HG02943 (cell line): Measurements from ENCODE around the gene MC1R.
"Not testable (repeated sequence)": the region's sequence is repeated elsewhere in the genome, so short reads cannot be mapped to it uniquely, and the experiment has no call there.

Experiments used
- ATAC-seq: cut with Tn5 transposase; IDR thresholded peaks from one replicate; pipeline ENCODE4 v1.9.1; 2021; ENCODE audit warnings: mild to moderate bottlenecking, low read depth, moderate library complexity; ENCODE audit not compliant: unreplicated experiment

MC1R gene

DNA sequence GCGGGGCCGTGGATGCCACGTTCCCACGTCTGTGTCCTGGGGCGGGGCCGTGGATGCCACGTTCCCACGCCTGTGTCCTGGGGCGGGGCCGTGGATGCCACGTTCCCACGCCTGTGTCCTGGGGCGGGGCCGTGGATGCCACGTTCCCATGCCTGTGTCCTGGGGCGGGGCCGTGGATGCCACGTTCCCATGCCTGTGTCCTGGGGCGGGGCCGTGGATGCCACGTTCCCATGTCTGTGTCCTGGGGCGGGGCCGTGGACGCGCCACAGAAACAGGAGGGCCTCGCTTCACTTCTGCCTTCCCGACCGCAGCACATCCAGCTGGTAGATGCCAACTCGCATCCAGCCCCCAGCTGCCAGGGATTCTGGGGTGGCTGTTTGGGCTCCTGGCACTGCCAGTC, 15.4 kb downstream of the MC1R start:
- not testable (repeated sequence) for ATAC-seq

DNA sequence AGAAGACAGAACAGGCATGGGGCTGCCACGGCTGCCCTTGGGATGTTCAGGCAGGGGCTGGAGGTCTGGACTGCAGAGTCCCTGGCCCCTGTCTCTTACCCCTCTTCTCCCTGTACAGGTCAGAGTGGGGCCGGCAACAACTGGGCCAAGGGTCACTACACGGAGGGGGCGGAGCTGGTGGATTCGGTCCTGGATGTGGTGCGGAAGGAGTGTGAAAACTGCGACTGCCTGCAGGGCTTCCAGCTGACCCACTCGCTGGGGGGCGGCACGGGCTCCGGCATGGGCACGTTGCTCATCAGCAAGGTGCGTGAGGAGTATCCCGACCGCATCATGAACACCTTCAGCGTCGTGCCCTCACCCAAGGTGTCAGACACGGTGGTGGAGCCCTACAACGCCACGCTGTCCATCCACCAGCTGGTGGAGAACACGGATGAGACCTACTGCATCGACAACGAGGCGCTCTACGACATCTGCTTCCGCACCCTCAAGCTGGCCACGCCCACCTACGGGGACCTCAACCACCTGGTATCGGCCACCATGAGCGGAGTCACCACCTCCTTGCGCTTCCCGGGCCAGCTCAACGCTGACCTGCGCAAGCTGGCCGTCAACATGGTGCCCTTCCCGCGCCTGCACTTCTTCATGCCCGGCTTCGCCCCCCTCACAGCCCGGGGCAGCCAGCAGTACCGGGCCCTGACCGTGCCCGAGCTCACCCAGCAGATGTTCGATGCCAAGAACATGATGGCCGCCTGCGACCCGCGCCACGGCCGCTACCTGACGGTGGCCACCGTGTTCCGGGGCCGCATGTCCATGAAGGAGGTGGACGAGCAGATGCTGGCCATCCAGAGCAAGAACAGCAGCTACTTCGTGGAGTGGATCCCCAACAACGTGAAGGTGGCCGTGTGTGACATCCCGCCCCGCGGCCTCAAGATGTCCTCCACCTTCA, 16.2 kb downstream of the MC1R start:
- ATAC-seq: no peak

DNA sequence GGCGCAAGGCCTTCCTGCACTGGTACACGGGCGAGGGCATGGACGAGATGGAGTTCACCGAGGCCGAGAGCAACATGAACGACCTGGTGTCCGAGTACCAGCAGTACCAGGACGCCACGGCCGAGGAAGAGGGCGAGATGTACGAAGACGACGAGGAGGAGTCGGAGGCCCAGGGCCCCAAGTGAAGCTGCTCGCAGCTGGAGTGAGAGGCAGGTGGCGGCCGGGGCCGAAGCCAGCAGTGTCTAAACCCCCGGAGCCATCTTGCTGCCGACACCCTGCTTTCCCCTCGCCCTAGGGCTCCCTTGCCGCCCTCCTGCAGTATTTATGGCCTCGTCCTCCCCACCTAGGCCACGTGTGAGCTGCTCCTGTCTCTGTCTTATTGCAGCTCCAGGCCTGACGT, 17.0 kb downstream of the MC1R start:
- ATAC-seq: not testable (repeated sequence)

GRCh38 chr16:89936034-89936433, 17.4 kb downstream of the MC1R start:
- no peak for ATAC-seq

DNA sequence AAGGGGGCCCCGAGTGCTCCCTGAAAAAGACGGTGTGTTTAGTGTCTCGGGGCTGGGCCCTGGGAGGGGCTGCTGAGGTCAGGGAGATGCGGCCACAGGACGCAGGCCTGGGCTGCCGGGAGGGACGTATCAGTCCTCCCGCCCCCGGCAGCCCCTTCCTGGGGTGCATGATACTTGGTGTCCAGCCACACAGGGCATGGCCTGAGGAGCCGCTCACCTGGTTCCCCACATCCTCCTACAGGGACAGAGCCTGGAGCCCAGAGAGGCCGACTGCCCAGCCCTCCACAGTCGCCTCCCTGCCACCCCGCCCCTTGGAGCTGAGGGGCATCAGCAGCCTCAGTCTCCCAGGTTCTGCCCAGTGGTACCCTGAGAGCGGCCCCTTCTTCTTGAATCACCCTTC, 17.8 kb downstream of the MC1R start:
- ATAC-seq: no peak

DNA sequence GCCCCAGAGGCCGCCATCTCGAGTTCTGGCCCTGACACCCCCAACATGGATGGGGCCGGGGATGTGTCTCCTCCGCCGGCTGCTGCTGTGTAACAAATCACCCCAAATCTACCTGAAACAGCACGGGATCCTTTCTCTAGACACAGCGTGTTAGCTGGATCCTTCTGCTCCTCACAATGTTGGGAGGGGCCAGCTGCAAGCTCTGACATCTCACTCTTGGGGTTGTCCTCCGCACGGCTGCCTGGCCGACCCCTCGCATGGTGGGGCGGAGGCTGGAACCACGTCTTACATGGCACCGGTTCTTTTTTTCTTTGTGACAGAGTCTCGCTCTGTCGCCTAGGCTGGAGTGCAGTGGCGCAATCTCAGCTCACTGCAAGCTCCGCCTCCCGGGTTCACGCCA, 18.3 kb downstream of the MC1R start:
- no peak for ATAC-seq

DNA sequence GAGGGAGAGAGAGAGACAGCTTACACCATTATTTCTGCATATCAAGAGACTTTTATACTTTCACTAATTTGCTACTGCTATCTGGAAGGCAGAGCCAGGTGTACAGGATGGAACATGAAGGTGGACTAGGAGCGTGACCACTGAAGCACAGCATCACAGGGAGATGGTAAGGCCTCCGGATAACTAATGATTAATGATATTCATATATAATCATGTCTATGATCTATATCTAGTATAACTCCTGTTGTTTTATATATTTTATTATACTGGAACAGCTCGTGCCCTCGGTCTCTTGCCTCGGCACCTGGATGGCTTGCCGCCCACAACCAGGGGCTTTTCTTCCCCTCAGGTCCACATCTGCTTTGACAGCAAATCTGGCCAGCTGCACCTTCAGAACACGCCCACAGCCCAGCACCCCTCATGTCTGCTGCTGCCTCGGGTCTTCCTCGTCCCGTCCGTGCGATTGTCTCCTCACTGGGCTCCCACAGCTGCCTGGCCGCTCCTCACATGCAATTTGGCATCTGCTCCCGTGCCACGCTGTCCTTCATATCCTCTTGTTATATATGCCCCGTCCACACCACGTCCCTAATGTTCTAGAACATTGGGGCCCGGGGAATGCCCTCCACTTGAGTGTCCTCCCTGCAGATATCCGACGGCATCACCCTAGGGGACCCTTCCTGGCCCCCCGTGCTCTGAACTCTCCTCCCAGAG, 19.7 kb downstream of the MC1R start:
- ATAC-seq: no peak

DNA sequence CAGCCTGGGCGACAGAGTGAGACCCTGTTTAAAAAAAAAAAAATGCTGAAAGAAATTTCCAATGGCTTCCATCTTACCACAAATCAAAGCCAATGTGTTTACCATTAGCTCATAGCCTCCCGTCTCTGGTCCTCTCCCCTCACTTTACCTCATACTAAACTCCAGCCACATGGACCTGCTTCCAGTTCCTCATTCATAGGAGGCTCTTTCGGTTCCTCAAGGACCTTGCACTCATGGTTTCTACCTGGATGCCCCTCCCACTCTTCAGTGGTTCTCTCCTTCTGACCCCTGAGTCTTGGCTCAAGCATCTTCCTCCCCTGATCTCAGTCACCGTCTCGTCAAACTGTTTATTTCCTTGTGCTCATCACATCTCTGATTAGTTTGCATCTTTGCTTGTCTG, 26.1 kb downstream of the MC1R start:
- ATAC-seq: no peak

- no peak for ATAC-seq
Measured at GRCh38 chr16:89945654-89946053, 27.0 kb downstream of the MC1R start.

GRCh38 chr16:89946515-89946914, 27.9 kb downstream of the MC1R start:
- ATAC-seq: no peak

DNA sequence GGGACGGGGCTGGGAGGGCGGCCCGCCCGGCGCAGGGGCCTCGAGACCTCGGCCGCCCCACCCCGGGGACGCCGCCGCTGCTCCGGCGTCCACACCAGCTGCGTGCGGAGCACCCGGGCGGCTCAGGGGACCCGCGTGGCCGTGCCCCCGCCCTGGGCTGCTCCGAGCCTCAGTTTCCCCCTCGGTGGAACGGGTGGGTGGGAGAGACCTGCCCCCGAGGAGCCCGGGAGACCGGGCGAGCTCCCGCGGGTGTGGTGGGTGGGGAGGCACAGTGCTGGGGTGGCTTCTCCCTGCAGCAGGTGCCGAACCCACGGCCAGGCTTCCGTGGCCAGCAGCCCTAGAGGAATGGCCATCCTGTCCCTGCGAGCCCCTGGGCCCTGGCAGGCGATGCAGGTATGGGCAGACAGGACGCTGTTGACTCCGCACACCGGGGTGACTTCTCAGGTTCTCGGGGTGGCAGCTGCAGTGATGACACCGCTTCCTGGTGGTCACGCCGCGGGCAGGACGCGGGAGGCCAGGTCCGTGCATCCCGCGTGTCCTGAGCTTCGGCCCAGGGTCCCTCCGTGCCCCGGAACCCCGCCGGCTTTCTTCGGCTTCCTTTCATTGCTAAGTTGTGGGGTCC, 30.6 kb downstream of the MC1R start:
- no peak for ATAC-seq

- ATAC-seq: no peak
Measured at GRCh38 chr16:89949756-89950155, 31.1 kb downstream of the MC1R start.

- no peak for ATAC-seq
Measured at GRCh38 chr16:89951509-89951908, 32.8 kb downstream of the MC1R start.

- ATAC-seq: no peak
Measured at GRCh38 chr16:89952049-89952448, 33.4 kb downstream of the MC1R start.

DNA sequence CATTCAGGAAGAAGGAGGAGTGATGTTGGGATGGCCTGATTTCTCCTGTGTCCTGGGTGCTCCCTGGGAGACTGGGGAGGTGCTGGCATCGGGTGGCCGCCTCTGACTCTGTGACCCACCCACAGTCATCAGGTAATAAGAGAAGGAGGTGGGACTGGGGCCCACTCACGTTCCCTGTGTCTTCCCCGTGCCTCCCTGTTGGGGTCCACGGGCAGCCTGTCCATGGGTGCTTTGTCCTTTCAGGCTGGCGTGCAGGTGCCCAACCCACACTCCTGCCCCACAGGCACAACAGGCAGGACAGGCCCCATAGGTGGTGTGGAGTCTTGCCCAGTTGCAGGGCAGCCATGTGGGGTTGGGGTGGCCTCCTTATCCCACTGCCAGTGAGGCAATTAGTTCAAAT, 33.9 kb downstream of the MC1R start:
- ATAC-seq: no peak

DNA sequence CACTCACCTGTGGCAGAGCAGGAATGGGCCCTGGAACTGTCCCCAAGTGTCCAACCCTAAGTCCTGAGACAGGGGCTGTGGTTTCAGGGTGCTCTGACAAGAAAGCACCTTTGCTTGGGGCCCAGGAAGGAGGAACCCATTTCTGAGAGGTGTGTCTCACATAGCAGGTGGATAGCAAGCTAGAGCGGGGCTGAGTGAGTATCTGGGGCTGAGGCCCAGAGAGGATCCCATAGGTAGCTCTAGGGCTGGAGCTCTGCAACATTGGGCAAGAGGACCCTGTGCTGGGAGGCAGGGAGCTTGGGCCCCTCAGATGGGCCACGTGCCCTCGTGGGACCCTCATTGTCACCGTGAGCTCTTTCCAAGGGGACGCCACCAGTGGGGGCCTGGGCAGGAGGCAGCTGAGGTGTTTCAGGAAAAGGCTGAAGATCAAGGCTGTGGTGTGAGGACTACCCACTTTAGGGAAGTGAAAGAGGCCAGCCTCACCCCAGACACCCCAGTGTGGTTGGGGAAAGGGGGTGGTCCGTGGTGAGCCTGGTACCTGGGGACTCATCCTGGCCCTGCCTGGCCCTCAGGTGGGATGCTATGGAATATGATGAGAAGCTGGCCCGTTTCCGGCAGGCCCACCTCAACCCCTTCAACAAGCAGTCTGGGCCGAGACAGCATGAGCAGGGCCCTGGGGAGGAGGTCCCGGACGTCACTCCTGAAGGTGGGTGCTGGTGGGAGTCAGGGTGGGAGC, 35.2 kb downstream of the MC1R start:
- no peak for ATAC-seq

GRCh38 chr16:89954462-89954861, 35.8 kb downstream of the MC1R start:
- no peak for ATAC-seq

DNA sequence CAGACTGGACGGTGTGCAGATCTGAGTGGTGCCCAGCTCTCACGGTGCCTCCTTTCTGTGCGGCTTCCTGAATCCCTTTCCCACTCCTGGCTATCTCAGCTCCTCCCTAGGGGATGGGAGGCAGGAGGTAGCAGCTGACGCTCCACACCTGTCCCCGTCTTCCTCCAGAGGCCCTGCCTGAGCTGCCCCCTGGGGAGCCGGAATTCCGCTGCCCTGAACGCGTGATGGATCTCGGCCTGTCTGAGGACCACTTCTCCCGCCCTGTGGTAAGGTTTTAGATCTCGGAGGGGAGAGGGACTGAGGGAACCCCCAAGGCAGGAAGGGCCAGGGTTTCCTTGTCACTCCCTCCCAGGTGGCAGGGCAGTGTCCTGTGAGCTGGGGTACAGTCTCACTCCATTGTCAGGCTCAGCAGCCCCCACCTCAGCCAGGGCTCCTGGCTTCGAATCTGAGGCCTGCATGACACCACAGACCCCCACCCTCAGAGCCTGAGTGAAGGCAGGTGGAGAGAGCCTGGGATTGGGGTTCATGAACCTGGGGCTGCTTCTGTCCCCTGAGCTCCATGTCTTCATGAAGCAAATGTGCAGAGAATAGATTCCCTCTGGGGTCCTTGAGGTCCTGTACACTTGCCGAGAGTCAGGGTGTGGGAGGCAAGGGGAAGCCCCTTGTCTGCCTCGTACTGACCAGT, 36.5 kb downstream of the MC1R start:
- ATAC-seq: no peak

DNA sequence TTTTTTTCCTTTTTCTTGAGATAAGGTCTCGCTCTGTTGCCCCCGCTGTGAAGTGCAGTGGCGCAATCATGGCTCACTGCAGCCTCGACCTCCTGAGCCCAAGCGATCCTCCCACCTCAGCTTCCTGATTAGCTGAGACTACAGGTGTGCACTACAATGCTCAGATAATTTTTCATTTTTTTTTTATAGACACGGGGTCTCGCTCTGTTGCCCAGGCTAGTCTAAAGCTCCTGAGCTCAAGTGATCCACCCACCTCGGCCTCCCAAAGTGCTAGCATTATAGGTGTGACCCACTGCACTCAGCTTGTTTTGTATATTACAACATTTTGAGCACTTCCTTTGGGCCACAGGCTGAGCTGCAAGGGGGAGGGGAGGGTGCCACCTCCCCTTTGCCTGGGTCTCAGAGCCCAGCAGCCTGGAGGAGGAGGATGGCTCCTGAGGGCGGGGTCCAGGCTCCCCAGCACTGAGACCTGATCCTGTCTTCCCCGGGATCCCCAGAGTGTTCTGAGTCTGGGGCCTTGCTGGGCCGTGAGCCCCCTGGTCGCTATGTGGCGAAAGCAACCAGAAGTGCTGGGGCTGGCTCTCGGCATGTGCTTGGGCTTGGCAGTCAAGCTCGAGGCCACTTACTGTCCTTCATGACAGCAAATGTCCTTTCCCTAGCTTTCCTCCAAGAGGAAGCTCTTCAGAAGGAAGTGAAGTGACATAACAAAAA, 38.0 kb downstream of the MC1R start:
- ATAC-seq: no peak
